WI38 (cell line): ENCODE measurements around the gene ITGAL.

Source experiments
- H3K4me3 ChIP-seq: 2 replicates; pipeline ENCODE4 v1.5.1; 2011; ENCODE audit warnings: low read depth, mild to moderate bottlenecking, control low read depth, low read length
- CTCF ChIP-seq: IDR thresholded peaks from 2 replicates; pipeline ENCODE4 v1.5.1; 2012; ENCODE audit warnings: low read depth, mild to moderate bottlenecking, control low read depth, low read length

ITGAL gene

GRCh38 chr16:30530163-30531037 is 57.9 kb downstream of the ITGAL start:
- TF ChIP-seq CTCF = no peak
- no peak overlapping the region for H3K4me3 ChIP-seq

- no peak for TF ChIP-seq CTCF
- H3K4me3 ChIP-seq = no peak overlapping the region
These were observed 60.0 kb downstream of the ITGAL start for GRCh38 chr16:30532285-30533145.

DNA sequence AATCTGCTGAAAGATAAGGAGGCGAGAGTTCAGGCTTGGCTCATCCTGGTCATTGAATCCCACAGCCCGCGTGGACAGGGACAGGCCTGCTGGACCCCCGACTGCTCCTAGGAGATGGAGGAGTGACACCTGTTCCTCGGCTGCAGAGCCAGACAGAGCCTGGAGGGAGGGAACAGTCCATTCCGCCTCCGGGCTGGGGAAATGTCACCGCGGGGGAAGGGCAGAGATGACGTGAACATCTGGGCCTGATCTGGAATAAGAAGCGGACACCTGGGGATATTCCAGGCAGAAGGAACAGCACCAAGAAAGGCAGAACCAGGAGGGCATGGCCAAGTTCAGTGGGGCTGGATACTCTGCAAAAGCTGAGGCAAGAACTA is 60.6 kb downstream of the ITGAL start:
- no peak overlapping the region for H3K4me3 ChIP-seq
- no peak for TF ChIP-seq CTCF

GRCh38 chr16:30533748-30534367 is 61.3 kb downstream of the ITGAL start:
- TF ChIP-seq CTCF = no peak

GRCh38 chr16:30534368-30535105 is 62.0 kb downstream of the ITGAL start, which contains the start of gene ZNF747:
ZNF747 (minus strand) TSS chr16:30534858; CDS start chr16:30534679, 179 bp downstream.
- TF ChIP-seq CTCF = no peak
- H3K4me3 ChIP-seq = peak within 1 kb of the TSS; percentile 70

More at GRCh38 chr16:30533748-30534367, 61.3 kb downstream of the ITGAL start:
- H3K4me3 ChIP-seq = peak overlapping the region; percentile 70

GRCh38 chr16:30535106-30535776 is 62.7 kb downstream of the ITGAL start:
- no peak for TF ChIP-seq CTCF
- H3K4me3 ChIP-seq = peak overlapping the region; percentile 70
